HG02943 (cell line): ENCODE measurements around the gene PARP11.

Experiments used
- ATAC-seq: cut with Tn5 transposase; IDR thresholded peaks from one replicate; pipeline ENCODE4 v1.9.1; 2021; ENCODE audit warnings: mild to moderate bottlenecking, low read depth, moderate library complexity; ENCODE audit not compliant: unreplicated experiment

Gene PARP11

GRCh38 chr12:3775385-3776035 is 97.7 kb downstream of the PARP11 start:
- no peak for ATAC-seq

- ATAC-seq, result no peak
Measured at GRCh38 chr12:3772380-3772779, 100.8 kb downstream of the PARP11 start.

- ATAC-seq, result no peak
Measured at GRCh38 chr12:3771853-3772252, 101.3 kb downstream of the PARP11 start.

GRCh38 chr12:3770891-3771290 is 102.3 kb downstream of the PARP11 start:
- ATAC-seq, result no peak

GRCh38 chr12:3768911-3769447 is 104.2 kb downstream of the PARP11 start:
- no peak for ATAC-seq

- ATAC-seq, result no peak
Measured at GRCh38 chr12:3761116-3761735, 112.0 kb downstream of the PARP11 start.

- no peak for ATAC-seq
Measured at GRCh38 chr12:3759878-3760277, 113.3 kb downstream of the PARP11 start.
